ENCODE results near the gene LTBP3.
A peak's percentile ranks its signal among the peaks of the same experiment; 100 is the strongest.
"Not testable (repeated sequence)": the region's sequence is repeated elsewhere in the genome, so short reads cannot be mapped to it uniquely, and the experiment has no call there.

Gene LTBP3

DNA sequence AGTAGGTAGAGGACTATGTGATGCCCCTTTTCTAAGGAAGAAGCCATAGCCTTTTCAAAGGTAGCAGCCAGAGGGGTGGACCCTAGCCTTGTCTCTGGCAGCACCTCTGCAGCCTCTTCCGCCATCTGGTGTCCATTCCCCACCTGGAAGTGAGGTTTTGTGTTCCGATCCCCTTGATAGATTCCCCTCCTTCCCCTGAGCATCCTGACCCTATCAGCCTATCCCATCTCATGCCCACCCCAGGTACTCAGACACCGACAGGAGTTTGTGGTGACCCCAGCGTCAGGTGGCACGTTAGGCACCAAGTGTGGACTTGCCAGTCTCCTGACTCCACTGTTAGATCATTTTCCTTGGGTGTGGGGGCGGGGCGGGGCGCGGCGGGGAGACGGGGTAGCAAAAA, 13.8 kb upstream of the LTBP3 start:
- no peak for DNase-seq (ENCODE audit: low read depth in 3 of 3)

DNA sequence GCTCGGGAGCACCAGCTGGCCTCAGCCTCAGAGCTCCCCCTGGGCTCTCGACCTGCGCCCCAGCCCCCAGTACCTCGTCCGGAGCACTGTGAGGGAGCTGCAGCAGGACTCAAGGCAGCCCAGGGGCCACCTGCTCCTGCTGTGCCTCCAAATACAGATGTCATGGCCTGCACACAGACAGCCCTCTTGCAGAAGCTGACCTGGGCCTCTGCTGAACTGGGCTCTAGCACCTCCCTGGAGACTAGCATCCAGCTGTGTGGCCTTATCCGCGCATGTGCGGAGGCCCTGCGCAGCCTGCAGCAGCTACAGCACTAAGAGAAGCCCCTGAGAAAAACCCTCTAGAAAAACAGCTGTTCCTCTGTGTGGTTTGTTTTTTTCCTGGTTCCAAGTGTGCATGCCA, 13.3 kb upstream of the LTBP3 start:
- no peak for DNase-seq (ENCODE audit: low read depth in 3 of 3)

DNA sequence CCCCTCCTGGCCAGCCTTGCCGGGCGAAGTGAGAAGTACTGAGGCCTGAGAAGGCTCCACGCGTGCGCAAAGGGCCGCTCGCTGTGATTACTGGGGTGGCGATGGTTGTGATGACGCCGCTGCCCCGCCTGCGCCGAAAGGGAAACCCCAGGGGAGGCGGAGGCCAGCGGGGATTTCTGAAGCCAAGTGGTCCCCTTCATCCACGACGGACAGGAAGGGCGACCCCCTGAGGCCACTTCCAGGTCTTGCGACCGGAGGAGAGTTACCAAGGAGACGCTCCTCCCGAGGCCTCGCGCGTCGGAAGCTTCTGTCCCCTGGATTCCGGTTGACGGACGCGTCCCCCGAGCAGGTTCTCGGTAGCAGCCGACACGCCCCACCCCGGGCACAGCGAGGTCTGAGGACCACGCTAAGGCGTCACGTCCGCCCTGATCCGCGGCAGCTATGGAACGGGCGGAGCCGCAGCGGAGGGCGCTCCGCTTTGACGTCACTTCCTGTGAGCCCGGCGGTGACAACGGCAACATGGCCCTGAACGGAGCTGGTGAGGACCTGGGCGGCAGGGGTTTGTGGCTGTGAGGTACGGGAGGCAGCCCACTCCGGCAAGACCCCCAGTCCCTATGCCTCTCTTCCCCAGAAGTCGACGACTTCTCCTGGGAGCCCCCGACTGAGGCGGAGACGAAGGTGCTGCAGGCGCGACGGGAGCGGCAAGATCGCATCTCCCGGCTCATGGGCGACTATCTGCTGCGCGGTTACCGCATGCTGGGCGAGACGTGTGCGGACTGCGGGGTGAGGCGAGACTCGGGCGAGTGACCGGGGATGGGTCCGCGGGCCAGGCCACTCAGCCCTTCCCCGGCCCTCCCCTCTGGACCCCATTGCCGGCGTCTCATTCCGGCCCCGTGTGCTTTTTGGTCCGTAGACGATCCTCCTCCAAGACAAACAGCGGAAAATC, 12.1 kb upstream of the LTBP3 start, which contains the start of gene ZNRD2:
ZNRD2 (plus strand) TSS at position 505 of the 946 bp plus-strand sequence; CDS start at position 520, 15 bp downstream.
- peak; percentile 97 to 99 (median 97) for DNase-seq (ENCODE audit: low read depth in 3 of 3)

DNA sequence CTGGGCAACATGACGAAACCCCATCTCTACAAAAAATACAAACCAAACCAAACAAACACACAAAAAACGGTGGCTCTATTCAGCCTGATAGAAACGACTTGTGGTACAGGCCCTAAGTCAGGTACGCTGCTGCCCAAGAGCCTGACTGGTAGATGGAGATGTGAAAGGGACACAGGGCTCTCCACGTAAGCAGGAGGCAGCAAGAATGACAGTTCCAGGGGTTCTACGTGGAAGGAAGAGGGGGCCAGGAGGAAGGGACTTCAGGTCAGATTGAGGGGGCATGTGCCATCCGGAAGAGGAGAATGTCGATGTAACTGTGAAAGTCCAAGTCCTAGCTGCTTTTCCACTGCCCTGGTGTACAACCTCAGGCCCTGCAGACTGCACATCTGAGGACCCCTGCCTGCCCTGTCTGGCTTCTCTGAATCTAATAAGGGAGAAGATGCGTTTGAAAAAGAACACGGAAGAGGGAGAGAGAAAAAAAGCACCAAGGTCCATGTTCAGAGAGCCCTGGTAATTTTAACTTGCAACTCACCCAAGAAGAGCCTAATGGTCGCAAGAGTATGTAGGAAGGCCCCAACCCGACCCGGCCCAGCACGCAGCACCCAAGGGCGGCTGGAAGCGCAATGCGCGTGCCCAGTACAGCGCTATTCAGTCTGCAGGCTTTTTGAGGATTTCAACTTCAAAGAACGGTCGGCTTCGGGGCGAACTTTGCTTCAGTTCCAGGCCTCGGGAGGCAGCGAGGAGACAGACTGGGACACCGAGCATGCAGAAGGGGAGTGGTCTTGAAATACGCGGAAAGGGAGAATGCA, 11.2 kb upstream of the LTBP3 start:
- DNase-seq (ENCODE audit: low read depth in 3 of 3) = no peak

DNA sequence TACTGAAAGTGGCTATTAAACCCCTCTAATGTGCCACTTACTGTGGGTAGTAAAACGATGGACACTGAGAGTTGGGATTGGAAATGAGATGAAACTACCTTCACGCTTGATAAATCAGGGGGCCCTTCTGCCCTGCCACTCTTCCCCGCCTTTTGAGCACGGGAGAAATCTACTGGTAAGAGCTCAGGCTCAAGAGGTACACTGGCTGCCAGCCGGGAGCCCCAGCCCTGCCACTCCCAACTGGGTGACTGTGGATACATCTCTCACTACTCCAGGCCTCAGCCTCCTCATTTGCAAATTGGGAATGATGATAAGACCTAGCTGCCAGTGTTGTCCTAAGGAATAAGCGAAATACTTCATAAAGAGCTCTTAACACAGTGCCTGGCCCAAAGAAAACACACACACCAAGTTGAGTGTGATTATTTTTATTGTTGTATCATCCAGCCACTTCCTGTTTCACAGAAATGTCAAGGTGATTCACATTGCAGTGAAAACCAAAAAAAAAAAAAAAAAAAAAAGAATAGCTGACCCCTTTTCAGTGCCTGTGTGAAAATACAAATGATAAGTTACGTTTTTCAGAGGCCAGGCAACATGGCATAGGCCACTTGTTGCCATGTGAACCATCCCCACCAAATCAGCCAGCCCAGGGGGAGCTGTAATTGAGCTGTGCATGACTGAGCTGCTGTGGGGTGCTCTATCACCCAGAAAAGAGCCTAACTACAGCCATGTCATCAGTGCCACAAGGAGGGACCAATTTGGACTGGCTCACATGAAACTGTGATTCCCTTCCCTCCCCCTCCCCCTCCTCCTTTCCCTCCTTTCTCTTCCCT, 7.7 kb upstream of the LTBP3 start:
- DNase-seq (ENCODE audit: low read depth in 3 of 3) = no peak

DNA sequence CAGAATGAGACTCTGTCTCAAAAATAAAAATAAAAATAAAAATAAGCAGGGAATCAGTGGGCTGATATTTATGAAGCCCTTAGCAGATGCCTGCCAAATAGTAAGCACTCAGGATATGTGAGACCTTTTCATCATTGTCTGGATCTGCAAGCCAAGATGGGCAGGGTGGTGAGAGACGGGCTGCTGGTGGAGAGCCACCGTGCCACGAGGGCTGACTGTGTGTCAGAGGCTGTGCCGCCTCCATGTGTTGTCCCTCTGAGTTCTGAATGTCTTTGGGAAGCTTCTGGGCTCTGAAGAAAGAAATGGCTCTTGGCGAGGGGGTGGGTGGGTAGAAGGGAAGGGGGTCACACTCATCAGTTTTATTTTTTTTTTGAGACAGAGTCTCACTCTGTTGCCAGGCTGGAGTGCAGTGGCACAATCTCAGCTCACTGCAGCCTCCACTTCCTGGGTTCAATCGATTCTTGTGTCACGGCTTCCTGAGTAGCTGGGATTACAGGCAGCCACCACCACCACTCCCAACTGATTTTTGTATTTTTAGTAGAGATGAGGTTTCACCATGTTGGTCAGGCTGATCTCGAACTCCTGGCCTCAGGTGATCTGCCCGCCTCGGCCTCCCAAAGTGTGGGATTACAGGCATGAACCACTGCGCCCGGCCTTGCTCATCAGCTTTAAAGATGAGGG, 6.9 kb upstream of the LTBP3 start:
- DNase-seq (ENCODE audit: low read depth in 3 of 3) = not testable (repeated sequence)

DNA sequence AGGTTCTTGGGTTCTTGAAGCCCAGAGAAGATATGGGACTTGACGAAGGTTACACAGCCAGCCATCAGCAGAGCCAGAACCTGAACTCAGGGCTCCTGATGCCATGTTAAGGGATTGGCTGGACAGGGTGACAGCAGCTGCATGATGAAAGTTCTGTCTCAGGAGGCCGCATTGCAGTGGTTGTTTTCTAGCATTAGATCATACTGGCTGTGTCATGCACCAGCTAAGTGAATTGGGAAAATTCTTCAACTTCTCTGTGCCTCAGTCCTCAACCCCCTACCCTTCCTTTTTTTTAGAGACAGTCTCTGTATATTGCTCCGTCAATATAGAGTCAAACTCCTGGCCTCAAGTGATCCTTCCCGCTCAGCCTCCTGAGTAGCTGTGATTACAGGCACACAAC, 5.4 kb upstream of the LTBP3 start:
- DNase-seq (ENCODE audit: low read depth in 3 of 3) = no peak

DNA sequence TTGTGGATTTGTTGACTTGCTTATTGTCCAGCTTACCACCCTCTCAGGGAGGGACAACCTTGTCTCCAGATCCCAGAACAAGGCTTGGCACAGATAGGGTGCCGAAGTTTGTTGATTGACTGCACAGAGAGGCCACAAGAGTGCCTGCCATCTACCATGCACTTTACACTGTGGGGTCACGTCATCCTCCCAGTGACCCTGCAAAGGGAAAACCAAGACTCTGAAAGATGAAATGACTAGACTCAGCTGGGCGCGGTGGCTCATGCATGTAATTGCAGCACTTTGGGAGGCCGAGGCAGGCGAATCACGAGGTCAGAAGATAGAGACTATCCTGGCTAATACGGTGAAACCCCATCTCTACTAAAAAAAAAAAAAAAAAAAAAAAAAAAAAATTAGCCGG, 4.6 kb upstream of the LTBP3 start:
- DNase-seq (ENCODE audit: low read depth in 3 of 3) = no peak

DNA sequence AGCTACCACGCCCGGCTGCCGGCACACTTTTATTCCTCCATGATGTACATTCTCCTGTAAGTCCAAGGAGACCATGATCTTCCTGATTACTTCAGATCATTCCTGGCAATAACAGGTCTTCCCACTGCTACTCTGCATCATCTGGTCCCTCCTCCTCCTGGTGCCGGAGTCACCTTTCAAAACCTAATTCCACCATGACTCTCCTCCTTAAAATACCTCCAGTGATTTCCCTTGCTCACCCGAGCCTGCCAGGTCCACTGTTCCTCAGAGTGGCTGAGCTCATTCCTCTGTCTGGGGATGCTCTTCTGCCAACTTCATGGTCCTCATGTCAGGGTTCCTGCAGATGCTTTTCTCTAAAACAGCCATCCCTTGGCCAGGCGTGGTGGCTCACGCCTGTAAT, 3.9 kb upstream of the LTBP3 start:
- DNase-seq (ENCODE audit: low read depth in 3 of 3) = no peak

DNA sequence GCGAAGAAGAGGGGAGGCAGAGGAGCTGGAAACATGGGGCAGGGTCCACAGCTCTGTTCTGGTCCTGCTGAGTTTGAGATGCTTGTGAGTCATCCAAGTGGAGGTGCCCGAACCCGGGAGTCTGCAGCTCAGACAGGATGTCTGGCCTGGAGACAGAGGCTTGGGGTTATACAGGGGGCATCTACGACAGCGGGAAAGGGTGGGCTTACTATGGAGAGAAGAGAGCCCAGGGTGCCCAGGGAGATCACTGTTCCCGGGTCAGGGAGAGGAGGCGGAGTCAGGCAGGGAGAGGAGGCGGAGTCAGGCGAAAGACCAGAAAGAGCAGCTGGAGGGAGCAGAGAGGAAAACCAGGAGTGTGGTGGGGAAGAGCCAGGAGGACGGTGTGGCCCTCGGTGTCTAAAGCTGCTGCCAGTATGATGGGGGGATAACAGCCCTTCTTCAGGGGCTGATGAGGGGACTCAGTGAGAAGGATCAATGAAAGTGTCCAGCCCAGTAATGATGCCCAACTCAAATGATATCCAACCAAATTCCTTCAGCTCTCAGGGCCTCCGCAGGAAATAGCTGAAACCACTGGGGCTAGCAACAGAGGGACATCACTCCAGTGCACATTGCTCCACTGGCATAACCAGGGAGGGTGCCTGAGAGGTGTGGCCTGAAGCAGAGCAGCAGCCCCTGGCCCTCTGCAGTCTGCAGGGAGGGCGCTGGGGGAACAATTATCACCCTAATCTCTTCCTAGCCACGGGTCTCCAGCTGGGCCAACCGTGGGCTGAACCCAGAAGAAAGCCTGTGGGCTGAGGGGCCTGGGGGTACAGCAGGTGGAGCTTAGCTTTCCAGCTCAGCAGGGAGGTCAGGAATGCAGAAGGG, 2.6 kb upstream of the LTBP3 start:
- DNase-seq (ENCODE audit: low read depth in 3 of 3) = no peak

DNA sequence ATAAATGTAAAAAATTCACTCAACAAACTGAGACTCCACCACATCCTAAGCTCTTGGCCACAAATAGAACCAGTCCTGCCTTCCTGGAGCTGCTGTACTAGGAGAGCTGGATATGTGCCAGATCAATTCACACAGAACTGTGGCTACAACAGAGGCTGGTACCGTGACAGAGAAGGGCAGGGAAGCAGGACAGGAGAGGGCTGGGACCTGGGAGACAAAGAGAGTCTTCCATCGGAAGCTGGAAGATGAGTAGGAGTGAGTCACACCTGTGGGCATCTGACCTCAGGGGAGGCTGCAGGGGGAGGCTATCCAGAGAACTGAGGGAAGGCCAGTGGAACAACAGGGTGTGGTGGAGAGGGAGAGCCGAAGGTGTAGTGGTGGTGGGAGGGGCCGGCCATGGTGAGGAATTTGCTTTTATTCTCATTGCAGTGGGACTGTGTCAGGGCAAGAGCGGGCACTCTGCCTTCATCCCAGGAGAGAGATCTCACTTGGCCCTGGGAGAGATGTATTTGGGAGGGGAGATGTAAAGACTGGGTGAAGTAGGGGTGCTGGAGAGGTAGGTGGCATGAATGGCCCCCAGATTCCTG, 1.9 kb upstream of the LTBP3 start:
- no peak for DNase-seq (ENCODE audit: low read depth in 3 of 3)

DNA sequence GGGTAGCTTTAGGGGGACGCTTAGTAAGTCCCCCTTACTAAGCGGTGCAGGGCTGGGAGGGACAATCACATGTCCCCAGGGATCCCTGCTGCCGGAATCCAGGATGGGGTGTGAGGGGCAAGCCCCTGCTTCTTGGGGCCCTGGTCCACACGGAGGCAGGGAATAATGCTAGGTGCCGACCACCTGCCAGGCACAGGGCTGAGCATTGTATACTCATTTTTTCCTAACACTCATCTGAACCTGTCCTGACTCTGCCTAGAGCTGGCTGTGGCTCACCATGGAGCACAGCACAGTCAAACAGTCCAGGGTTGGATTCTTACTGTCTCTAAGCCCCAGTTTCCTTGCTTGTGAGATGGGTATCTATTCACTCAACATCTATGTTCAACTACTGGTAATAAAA, 1.4 kb upstream of the LTBP3 start:
- no peak for DNase-seq (ENCODE audit: low read depth in 3 of 3)

DNA sequence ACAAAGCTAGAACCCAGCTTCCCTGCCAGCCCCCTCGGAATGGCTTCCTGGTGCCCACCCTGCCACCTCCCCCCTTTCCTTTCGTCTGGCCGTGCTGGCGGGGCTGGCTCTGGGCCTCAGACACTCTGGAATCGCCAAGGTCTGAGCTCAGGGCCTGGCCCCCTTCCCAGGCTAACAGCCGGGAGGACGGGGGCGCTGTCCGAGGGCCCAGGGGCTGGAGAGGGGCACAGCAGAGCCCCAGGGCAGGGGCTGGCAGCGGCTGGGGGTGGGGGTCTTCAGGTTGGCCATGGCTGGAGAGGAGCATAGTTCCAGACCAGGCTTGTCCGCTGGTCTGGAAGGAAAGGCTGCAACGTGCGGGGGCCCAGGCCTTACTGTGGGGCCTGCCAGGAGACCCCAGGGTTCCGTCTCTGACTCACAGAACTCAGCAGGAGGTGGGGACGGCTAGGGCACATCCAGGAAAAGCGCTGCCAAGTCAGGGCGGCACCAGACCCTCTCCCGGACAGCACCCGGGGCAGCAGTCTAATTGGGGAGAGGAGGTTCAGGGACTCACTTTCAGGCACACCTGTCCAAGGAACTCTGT, 861 bp upstream of the LTBP3 start:
- no peak for DNase-seq (ENCODE audit: low read depth in 3 of 3)

DNA sequence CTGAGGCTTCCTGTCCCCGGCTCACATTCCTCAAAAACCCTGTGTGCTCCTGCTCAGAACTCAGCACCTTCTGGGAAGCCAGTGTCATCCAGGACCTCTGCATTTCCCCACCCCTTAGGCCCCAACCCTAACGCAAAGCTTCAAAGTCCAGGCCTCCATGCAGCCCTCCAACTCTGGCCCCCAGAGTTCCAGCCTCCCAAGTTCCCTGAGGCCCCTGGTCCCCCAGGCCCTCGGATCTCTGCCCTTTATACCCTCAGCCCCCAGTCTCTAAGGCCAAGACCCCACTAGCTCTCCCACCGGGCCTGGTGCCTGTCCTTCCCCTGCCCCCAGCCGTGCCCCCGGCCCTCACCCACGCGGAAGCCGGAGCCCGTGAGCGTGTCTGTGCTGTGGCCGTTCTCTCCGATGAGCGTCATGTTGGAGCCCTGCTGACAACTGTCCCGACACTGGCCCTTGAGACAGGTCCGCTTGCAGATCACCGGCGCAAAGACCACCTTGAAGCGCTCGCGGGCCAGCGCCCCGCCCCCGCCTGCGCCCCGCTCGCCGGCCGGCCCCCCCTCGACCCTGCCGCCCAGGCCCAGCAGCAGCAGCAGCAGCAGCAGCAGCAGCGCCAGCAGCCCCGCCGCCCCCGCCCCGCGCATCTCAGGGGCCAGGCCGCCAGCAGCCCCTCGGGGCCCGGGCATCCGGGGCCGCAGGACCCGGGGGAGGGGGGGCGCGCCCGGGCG, 718 bp downstream of the LTBP3 start:
- DNase-seq (ENCODE audit: low read depth in 3 of 3) = no peak

DNA sequence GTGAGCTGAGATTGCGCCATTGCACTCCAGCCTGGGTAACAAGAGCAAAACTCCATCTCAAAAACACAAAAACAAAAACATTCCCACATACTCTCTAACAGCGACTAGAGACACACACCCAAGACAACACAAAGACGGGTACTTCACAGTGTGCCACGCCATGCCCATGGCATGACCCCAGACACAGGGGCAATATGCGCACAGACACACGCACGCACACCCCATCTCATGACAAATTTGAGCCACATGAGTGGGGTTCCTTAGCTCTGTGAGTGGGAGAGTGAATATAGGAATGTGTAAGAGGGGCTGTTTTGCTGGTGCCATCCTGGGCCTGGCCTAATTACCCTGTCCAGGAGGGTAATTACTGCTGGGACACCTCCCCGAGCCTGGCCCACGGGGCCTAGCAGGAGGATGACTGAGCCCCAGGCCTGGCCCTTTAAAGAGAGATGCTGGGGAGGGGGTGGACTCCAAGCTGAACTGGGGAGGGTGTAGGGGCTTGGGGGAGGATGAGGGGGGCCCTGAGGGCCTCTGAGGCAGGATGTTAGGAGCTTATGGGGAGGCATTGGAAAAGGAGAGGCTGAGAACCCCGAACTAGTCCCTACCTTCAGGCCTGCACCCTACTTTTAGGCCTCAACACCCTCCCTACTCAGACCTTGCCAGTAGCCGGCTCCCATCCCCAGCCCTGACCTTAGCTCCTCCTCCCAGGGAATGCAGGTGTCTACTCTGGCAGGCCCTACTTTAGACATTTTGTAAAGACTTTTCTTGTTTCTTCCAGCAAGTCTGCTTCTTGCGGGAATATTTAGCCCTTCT, 1.5 kb downstream of the LTBP3 start:
- no peak for DNase-seq (ENCODE audit: low read depth in 3 of 3)

DNA sequence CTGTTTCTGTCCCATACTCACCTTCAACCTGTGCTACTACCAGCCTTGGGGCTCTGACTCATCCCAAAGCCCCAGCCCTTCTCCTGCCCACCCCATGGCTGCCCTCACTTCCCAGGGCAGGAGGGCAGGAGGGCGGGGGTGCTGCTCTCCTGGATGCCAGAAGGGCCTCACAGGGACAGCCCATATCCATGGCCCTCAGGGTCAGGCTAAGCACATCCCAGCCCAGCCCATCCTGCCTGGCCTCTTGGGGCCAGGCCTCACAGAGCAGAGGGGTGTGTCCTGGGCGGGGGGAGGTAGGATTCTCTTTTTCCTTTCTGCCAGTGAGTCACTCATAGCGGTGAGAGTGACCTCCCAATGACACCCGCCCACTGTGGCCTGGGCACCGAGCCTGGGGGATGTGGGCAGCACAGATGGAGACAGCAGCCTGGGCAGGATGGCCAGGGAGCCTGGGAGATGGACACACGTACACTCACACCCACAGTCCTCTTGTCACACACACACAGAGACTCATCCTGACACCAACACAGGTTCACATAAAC, 2.4 kb downstream of the LTBP3 start:
- DNase-seq (ENCODE audit: low read depth in 3 of 3) = no peak

DNA sequence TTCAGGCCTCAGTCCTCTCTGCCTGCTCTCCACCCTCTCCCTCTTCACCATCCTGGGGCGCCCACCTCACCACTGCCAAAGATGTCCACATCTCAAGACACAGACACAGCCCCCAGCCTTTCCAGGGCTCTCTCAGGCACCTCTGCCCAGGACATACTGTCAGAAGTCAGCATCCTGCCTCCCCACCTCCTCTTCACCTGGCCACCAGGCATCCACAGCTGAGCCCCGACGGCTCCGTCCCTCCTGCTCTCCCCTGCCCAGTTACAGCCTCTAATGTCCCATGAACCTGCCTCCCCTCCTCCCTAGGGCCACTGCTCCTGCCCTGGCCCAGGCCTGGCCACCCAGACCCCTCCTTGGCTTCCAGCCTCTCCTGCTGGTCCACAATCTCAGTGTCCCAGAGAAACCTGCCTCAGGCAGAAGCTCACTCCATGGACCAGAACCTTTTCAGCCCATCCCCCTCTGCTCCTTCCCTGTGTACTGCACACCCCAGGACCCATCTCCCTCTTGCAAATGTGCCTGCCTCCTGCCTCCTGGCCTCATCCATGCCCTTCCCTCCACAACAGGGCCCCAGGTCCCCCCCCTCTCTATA, 3.2 kb downstream of the LTBP3 start:
- DNase-seq (ENCODE audit: low read depth in 3 of 3) = no peak

Measured in stimulated activated CD4-positive, alpha-beta T cell treated with anti-CD3 and anti-CD28 coated beads, TNF-alpha, amount 100 ng/mL, for 24 hours (primary cell).